Esophagus squamous epithelium (tissue), 5 donors: ENCODE data around the gene PPP1R3A. TPM values are rescaled to one million over a fixed set of nuclear protein-coding genes. Genes with fewer than 3 reads are reported as not detected.

Source experiments
- DNase-seq: peaks from one replicate; lab custom pipeline; 2025; lab: John Stamatoyannopoulos, UW
- H3K27ac ChIP-seq, 4 donors: fragments of 200-600 bp; sonication (generic); one replicate each; pipeline ENCODE4 v1.5.1; 2016 to 2019; ENCODE audit warnings: mild to moderate bottlenecking in 1 of 4
- H3K27me3 ChIP-seq, 4 donors: fragments of 200-600 bp; sonication (generic); 1 replicate in 3 of 4; 2 replicates in 1 of 4; pipeline versions ENCODE4 v1.5.1 to v1.6.0; 2017 to 2021; ENCODE audit warnings: antibody characterized with exemption in 1 of 4
- H3K36me3 ChIP-seq, 3 donors: fragments of 200-600 bp; sonication (generic); one replicate each; pipeline ENCODE4 v1.5.1; 2016 to 2019
- H3K4me1 ChIP-seq, 3 donors: fragments of 200-600 bp; sonication (generic); one replicate each; pipeline ENCODE4 v1.5.1; 2017 to 2019
- H3K4me3 ChIP-seq, 4 donors: fragments of 200-600 bp; sonication (generic); 1 replicate in 3 of 4; 2 replicates in 1 of 4; pipeline ENCODE4 v1.5.1; 2016 to 2019; ENCODE audit warnings: mild to moderate bottlenecking in 2 of 4, moderate library complexity in 1 of 4
- H3K9me3 ChIP-seq, 3 donors: fragments of 200-600 bp; sonication (generic); one replicate each; pipeline ENCODE4 v1.5.1; 2016 to 2019
- POLR2A ChIP-seq, 4 donors: fragments of 450-650 bp; IDR thresholded peaks; one replicate each; pipeline ENCODE4 v1.6.1; 2017; ENCODE audit warnings: antibody characterized with exemption in 4 of 4, mild to moderate bottlenecking in 4 of 4, moderate library complexity in 3 of 4
- WGBS, 2 donors: methylation state at CpG; one replicate each; pipeline ENCODE4 v1.1.5; 2018; 5-methylcytosine and 5-hydroxymethylcytosine counted together
- intact Hi-C: fragments of 100-400 bp; cut with DNase I; formaldehyde crosslinking; loops from one replicate; pipeline ENCODE4 v1.15.0; 2022
- total RNA-seq, 4 donors: library from RNA; depleted of rRNA; stranded (reverse); fragments of >200 nt; gene quantifications; one replicate each; pipeline ENCODE4 v1.1.0, GENCODE V29; 2016
- TF ChIP-seq, protein P1 (sequence below), 6 experiments: fragments of 450-650 bp in 4 of 6; fragments of 200-600 bp in 2 of 6; sonication (generic) in 2 of 6; IDR thresholded peaks; one replicate each; pipeline ENCODE4 v1.5.1; 2016 to 2019; ENCODE audit warnings: antibody characterized with exemption in 6 of 6, mild to moderate bottlenecking in 4 of 6, moderate library complexity in 4 of 6
- donor health status: DM: yes; HTN: yes; CAD: no.

PPP1R3A gene
- total RNA-seq, 4 donors from 2014 or later = not detected

DNA sequence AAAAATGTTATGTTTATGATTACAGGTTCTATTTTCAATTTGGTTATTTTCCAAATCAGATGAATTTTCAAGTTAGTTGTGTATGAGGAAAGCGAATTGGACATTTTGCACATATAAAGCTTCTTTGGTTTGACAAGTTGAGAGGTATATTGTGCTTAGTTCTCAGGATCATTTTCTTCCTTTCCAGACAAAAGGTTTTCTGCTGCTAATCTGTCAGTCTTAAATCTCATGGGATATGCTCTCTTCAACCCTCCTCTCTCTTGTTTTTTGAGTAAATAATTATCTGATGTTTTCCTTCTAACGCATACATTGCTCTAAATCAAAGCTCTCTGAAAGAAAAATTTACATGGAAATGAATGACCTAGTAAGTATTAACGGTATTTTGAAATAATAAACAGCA lies 77.9 kb downstream of the PPP1R3A start:
- intact Hi-C loops = no loop called here
- no peak for DNase-seq
- Histone ChIP-seq H3K27me3 (no peaks in the 10 kb centered on the region), H3K4me1 (no peaks in the 10 kb centered on the region), H3K4me3 (no peak overlapping the region), H3K9me3 (no peaks in the 10 kb centered on the region), H3K27ac (no peak overlapping the region), H3K36me3 (no peaks in the 10 kb centered on the region)
- WGBS, 2 donors = 47 to 57% methylated on average over 3 of the region's 3 CpGs
- TF ChIP-seq, protein P1, sequence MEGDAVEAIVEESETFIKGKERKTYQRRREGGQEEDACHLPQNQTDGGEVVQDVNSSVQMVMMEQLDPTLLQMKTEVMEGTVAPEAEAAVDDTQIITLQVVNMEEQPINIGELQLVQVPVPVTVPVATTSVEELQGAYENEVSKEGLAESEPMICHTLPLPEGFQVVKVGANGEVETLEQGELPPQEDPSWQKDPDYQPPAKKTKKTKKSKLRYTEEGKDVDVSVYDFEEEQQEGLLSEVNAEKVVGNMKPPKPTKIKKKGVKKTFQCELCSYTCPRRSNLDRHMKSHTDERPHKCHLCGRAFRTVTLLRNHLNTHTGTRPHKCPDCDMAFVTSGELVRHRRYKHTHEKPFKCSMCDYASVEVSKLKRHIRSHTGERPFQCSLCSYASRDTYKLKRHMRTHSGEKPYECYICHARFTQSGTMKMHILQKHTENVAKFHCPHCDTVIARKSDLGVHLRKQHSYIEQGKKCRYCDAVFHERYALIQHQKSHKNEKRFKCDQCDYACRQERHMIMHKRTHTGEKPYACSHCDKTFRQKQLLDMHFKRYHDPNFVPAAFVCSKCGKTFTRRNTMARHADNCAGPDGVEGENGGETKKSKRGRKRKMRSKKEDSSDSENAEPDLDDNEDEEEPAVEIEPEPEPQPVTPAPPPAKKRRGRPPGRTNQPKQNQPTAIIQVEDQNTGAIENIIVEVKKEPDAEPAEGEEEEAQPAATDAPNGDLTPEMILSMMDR (IDR thresholded peaks at IDR 0.05) = no peak
- TF ChIP-seq POLR2A (IDR thresholded peaks at IDR 0.05) = no peak

DNA sequence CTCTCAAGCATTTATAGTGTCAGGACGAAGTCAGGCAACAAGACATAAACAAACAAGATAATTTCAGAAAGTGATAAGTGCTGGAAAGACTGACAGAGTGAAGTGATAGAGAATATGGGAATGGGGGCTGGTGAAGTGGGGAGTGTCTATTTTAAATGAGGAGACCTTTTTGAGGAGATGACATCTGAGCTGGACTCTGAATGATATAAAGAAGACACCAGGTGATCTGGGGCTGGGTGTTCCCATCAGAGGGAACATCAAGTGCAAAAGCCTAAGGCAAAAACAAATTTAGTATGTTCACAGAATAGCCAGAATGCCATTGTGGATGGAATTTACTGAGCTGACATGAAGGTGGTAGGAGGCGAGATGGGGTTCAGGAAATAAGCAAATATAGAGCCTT lies 83.4 kb downstream of the PPP1R3A start:
- DNase-seq = no peak
- intact Hi-C loops = no loop called here

DNA sequence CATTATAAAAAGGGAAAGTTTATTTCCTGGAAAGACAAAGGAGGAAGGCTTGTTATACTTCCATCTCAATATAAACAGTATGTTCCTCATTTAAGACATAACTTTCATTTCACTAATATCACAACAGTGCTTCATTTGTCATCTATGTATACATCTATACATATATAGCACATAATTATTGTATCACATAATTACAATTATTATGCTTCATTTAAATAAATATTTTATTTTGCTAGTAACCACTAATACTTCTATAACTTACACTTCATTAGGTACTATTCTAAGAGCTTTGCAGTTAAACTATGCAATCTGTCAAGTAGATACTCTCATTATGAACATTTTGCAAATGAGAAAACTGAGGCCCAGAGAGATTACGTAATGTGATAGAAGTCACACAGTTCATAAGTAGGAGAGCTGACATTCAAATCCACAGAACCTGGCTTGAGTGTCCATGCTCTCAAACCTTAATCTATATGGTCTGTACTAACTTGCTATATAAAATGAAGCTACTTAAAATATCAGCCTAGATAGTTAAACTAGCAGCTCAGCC lies 86.5 kb downstream of the PPP1R3A start:
- H3K4me3 ChIP-seq = no peak overlapping the region
- no peaks in the 10 kb centered on the region for H3K36me3 ChIP-seq
- H3K4me1 ChIP-seq = no peaks in the 10 kb centered on the region
- no peak for DNase-seq
- WGBS, 2 donors = 79 to 89% methylated on average over 1 of the region's 1 CpG
- H3K27me3 ChIP-seq = no peaks in the 10 kb centered on the region
- TF ChIP-seq, protein P1 (IDR thresholded peaks at IDR 0.05) = no peak
- no peak for TF ChIP-seq POLR2A (IDR thresholded peaks at IDR 0.05)
- intact Hi-C loops = no loop called here
- no peak overlapping the region for H3K27ac ChIP-seq
- no peaks in the 10 kb centered on the region for H3K9me3 ChIP-seq

More for the DNA sequence above, 83.4 kb downstream of the PPP1R3A start:
- H3K9me3 ChIP-seq = no peaks in the 10 kb centered on the region
- no peaks in the 10 kb centered on the region for H3K36me3 ChIP-seq
- WGBS, 2 donors = 49 to 90% methylated on average over 2 of the region's 2 CpGs
- no peaks in the 10 kb centered on the region for H3K4me1 ChIP-seq
- no peak overlapping the region for H3K4me3 ChIP-seq
- H3K27me3 ChIP-seq = no peaks in the 10 kb centered on the region
- no peak overlapping the region for H3K27ac ChIP-seq
- no peak for TF ChIP-seq POLR2A (IDR thresholded peaks at IDR 0.05)

DNA sequence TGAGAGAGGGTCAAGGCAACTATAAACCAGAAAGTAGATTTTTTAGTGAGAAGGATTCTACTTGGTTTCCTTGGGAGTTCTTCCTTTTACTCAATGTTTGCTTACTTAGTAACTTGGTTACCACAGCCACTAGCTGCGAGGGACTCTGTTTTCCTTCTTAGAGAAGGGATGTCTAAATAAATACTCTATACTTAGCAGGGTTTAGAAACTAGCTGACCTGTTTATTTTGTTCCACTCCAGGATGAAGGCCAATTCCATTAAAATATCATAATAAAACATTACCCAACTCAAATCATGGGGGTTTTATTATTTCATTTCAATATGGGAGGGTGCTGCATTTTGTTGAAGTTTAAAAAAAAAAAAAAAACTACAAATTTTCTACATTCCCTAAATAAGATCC lies 87.3 kb downstream of the PPP1R3A start:
- TF ChIP-seq, protein P1 (IDR thresholded peaks at IDR 0.05) = no peak
- no peak for TF ChIP-seq POLR2A (IDR thresholded peaks at IDR 0.05)
- intact Hi-C loops = no loop called here
- Histone ChIP-seq H3K27ac (no peak overlapping the region), H3K9me3 (no peaks in the 10 kb centered on the region), H3K4me3 (no peak overlapping the region), H3K4me1 (no peaks in the 10 kb centered on the region), H3K27me3 (no peaks in the 10 kb centered on the region), H3K36me3 (no peaks in the 10 kb centered on the region)
- WGBS, 2 donors = 19 to 22% methylated on average over 1 of the region's 1 CpG
- no peak for DNase-seq

DNA sequence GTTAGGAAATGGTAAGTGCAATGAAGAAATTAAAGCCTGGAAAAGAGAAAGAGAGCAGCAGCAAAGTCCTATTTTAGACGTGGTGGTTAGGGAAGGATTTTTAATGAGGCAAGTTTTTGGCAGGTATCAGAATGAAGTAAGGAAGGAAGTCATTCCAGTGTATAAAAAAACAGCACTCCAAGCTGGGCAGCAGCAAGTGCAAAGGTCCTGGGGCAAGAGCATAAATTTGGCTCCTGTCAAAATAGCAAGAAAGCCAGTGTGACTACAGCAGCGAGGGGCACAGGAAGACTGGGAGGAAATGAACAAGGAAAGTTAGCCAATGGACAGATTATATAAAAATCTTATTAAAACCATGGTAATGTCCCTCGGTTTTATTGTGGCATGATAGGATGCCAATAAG lies 90.2 kb downstream of the PPP1R3A start:
- Histone ChIP-seq H3K27me3 (no peaks in the 10 kb centered on the region), H3K4me3 (no peak overlapping the region), H3K36me3 (no peaks in the 10 kb centered on the region), H3K9me3 (no peaks in the 10 kb centered on the region), H3K27ac (no peak overlapping the region), H3K4me1 (no peaks in the 10 kb centered on the region)
- WGBS, 2 donors = 39 to 49% methylated on average over 3 of the region's 3 CpGs
- DNase-seq = no peak
- TF ChIP-seq, protein P1 (IDR thresholded peaks at IDR 0.05) = no peak
- TF ChIP-seq POLR2A (IDR thresholded peaks at IDR 0.05) = no peak
- intact Hi-C loops = no loop called here
